HG03575 (cell line): ENCODE results near the gene ARL14EPL.

Experiments used
- ATAC-seq: cut with Tn5 transposase; IDR thresholded peaks from one replicate; pipeline ENCODE4 v1.9.1; 2021; ENCODE audit not compliant: unreplicated experiment, insufficient number of reproducible peaks, low FRiP score; ENCODE audit errors: extremely low read depth

The ARL14EPL gene

DNA sequence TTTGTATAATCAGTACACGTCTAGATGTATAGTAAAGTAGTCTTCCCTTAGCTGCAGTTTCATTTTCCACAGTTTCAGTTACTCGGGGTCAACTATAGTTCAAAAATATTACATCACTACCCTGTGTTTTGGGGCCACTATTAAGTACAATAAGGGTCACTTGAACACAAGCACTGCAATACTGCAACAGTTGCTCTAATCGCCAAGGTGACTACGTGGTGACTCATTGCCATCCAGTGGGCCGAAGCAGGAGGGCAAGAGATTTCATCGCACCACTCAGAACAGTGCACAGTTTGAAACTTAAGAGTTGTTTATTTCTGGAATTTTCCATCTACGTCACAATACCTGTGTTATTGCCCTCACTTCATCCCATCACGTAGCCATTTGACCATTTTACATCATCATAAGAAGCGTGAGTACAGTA is at the start of gene ARL14EPL:
TSS of gene ARL14EPL (plus strand) at position 379 of the 424 bp plus-strand sequence. CDS start 18,994 bp downstream, outside the sequence.
- ATAC-seq, result peak; percentile 58

DNA sequence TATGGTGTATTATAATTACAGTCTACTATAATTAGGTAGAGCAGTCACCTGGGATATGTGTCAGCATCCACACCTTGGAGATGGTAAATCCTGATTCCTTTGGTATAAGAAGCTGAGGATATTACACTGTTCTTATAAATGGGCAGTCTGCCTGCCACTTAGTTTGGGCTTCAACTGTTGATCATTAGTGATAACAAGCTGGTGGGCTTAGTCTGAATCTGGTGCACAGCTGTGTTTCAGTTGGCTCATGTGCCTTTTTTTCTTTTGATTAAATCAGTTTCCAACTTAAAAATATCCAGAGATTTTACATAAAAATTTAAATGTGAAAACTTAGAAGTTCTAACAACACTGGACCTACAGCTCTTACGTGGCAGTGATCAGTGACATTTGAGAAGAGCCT is 48.8 kb upstream of the ARL14EPL start:
- no peak for ATAC-seq

DNA sequence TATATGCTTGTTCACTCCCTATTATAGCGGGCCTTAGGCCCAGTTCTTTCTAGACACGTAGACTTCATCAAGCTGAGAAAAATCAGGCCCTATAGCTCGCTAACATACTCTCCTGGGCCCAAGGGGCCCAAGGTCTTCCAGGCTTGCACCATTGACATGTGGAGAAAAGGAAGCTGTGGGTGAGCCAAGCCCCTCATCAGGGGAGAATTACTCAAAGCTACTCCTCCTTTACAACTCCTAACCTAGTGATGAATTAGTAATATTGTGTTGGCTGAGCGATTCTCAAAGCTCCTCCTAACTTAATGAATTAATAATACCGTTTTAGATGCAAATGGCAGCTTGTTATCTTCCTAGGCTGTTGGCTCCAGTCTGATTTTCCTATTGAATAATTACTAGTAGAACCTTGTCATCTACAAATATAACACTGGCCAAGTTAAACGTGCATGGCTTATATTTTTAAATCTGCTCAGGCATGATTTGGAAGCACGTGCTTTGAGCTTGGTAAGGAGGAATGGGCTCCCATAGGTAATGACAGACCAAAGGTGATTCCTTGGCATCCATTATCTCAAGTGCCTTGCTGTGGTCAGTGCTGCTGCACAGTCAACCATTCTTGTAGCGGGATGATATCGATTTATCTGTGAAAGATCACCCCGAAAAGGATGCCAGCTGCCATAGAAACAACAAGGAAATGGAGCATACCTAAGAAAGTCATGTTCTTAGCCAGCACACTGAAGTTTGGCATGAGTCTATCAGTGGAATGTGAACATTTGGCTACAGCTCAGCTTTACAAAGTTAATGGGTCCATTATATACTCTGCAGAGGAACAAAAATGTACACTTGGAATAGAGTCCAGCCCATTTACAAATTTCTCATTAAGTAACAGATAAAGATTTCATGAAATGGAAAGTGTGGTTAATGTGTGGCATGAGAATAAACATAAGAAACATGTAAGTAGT is 46.2 kb upstream of the ARL14EPL start:
- ATAC-seq, result no peak

DNA sequence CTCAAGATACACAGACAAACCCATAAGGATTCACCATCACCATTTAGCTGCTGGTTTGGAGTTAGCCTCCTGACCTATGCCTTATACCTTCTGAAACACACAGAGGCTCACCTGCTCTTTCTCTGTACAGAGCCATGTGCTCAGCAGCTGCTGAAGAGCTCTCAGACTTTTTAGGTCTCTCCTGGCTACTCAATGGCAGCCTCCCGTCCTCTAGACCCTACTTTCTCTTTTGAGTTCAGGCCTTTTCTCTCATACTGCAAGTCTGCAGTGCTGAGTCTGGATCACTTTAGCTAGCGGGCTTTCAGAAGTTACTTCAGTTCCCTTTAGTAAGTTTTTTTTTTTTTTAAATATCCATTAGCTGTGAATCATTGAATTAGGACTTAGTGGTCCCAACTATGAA is 44.3 kb upstream of the ARL14EPL start:
- ATAC-seq, result no peak

DNA sequence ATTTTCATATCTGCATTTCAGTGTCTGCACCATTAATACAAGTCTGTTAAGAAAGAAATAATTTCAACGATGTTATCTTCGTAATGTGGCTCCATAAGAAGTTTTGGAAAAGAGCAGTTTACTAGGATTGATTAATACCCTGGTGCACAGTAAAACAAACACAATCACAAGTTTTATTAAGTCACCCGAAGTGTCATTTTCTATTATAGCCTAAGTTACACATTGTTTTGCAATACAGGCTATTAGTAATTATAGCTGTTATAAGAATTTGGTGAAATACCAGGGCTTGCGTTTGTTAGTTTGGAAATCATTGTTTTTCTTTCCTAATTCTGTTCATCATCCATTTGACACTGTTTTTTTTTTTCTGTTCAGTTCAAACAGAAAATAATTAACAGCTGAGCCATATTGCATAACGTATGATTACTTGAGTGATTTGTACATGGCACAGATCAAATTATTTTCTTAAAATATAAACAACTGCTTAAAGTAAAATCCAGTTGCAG is 39.4 kb upstream of the ARL14EPL start:
- no peak for ATAC-seq

DNA sequence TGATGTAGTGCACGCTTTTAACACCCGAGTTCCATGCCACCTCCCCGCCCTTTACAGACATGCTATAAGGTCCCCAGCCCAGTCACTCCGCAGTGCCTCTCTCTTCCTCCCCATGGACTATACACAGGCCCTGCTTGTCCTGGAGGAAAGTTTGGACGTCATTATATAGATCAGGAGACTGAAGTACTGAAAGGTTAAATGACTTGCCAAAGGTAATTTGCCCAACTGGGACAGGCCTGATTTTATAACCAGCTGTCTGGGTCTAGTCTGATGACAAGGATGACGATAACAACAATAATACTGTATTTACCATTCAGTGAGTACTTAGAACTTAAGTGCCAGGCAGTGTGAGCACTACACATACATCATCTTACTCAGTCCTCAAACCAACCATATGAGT is 36.9 kb upstream of the ARL14EPL start:
- no peak for ATAC-seq

DNA sequence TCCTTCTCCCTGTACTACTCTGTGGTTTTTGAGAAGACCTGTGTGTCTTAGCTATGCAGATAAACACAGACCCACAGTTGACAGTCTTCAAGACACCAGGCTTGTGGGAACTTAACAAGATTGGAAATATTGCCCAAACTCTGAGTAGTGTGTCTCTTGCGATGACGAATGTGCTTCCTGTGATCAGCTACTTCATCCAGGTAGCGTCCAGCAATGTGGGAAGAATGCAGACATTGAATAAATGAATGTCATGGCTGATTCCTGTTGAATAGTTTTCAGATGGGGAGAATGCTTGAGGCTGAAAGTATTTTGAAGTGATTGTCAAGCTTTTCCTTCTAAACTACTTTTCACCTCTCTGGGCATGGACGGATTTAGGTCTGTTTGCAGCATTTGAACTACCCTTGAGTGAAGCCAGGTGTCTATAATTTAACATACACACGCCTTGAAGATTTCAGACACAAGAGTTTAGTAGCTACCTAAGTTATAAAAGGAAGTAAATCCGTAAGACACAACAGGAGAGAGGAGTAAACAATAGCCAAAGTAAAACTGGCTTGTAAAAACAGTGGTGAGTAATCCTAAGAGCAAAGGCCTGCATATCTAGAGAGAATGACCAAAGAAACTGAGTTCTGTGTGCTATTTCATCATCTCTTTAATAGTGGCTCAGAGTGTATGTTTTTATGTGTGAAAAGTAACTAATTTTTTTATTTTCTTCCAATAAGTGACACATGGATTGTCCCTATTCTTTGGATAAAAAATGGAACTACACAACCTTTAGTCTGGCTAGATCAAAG is 30.0 kb upstream of the ARL14EPL start:
- ATAC-seq, result no peak

DNA sequence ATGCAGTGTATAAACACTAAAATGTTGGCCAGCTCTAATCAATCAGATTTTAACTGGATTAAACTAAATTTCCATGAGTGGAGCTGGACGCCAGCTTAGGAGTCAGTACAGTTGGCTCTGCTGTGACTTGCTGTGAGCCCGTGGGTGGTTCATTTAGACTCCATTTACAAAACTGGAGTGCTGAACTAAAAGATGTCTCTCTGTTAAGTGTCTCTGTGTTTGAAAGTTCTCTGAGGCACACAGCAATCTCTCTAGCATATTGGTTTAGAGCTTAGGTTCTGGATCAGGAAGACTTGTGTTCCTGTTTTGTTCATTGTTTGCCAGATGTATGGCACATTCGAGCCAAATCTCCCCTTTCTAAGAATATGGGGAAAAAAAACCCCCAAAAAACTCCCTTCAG is 28.0 kb upstream of the ARL14EPL start:
- no peak for ATAC-seq

DNA sequence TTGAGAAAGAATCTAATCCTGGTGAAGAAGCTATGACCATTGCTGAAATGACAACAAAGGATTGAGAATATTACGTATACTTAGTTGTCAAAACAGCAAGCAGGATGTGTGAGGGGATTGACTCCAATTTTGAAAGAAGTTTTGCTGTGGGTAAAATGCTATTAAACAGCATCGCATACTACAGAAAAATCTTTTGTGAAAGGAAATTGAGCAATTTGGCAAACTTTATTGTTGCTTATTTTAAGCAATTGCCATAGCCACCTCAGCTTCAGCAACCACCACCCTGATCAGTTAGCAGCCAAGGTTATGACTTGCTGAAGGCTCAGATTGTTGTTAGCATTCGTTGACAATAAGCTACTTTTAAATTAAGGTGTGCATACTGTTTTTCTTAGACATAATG is 22.5 kb upstream of the ARL14EPL start:
- no peak for ATAC-seq

DNA sequence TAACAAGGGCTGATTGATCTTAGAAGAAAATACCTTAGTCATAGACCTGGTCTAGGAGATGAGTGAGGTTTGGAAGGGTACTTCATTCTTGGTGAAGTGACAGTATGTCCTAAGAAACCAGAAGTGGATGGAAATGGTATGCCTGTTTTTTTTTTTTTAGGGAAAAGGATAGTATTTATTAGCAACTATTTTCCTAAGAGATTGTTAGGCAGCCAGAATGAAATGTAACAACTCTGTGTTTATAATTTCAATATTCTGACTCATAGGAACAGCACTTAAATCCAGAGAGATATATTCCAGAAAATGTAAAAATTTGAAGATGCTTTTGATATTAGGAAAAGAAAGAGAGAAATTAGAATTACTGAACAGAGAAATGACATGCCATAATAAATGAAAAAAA is 21.2 kb upstream of the ARL14EPL start:
- no peak for ATAC-seq

DNA sequence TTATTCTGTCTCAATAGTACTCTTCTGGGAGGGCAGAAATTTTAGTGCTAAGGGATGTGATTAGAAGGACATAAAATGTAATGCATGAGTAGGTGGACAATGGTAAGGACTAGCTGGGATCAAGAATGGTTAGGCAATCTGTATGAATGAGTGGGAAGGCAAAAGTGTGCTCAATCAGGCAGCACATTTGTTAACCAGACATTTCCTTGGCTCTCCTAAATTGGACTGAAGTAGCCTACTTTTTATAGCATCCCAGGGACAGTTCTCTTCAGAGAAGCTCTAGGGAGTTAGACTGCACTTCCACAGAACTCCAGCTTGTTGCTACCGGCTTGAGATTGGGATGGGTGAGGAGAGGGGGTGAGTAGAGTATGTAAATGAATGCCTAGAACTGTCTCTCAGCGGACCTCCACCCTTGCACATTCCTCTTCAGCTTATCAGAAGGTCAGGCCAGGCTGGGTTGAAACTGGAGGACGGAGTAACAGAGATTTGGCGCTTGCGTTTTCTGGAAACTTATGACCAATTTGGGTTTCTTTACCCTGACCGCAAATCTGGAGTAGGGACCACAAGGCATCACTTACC is 19.0 kb upstream of the ARL14EPL start:
- no peak for ATAC-seq

DNA sequence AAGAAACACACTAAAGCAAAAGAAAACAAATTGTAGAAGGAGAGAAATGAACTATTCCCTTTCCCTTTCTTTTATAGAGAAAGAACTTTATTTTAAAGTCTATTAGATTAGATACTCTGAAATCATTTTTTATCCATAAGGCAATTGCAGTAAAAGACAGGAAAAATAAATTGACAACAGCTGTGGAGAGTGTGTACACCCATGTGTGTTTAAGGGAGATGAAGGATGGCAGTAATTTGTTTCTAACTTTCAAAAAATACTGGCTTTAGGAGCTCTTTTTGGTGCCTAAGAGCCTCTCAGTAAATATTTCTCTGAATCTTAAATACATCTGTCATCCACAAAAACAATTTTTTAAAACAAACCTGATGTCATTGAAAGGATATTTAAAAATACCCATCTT is 18.3 kb upstream of the ARL14EPL start:
- ATAC-seq, result no peak

DNA sequence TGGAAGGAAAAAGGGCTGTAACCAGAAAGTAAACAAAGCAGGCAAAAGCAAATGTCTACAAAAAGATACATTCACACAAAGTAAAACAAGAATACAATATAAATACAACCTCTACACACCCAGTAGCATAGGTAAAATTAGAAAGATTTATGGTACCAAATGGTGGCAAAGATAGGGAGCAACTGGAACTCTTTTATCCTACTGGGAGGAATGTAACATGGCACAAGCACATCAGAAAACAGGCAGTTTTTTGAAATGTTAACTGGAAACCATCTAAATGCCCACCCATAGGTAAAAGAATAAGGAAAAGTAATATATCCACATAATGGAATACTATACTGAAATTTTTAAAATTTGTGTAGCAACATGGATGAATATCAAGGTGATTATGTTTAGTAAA is 8.7 kb upstream of the ARL14EPL start:
- ATAC-seq, result no peak

DNA sequence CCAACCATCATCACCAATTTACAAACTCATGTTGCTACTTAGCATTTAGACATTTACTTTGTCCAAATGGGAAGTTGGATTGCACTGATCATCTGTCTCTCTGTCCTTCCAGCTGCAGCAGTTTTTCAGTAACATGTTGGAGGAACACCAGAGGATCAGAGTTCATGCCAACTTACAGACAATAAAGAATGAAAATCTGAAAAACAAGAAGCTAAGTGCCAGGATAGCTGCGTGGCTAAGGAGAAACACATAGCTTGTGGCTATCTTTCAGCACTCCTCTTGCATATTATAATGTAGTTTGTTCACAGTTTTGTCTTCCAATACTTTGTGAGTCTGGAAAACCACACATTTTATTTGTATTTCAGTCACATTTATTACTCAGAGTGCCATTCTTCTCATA is 6.4 kb upstream of the ARL14EPL start:
- no peak for ATAC-seq

DNA sequence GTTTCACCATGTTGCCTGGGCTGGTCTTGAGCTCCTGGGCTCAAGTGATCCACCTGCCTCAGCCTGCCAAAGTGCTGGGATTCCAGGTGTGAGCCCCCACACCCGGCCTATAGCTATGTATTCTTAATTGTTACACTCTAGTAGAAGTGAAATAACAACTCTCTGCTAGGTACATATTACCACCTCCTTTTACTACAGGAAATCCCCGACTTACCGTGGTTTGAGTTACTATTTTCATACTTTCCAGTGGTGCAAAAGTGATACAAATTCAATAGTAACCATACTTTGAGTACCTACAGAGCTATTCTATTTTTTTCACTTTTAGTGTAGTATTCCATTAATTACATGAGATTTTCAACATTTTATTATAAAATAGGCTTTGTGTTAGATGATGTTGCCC is 719 bp downstream of the ARL14EPL start:
- no peak for ATAC-seq

DNA sequence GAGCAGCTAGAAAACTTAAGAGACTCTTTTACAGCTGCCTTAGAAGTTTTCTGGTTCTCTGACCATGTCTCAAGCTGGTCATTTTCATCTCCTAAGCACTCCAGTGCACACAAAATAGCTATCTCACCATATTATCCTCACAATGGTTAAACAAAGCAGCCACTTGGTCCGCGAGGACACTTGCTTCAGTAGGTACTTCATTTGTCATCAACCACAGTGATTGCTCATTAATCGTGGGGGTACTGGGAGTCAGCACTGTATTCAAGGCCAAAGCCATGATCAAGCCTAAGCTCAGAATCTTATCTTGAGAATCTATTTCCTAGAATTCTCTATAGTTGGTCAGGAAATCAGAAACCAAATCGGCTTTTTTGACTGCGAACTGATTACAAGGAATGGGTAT is 2.9 kb downstream of the ARL14EPL start:
- no peak for ATAC-seq

DNA sequence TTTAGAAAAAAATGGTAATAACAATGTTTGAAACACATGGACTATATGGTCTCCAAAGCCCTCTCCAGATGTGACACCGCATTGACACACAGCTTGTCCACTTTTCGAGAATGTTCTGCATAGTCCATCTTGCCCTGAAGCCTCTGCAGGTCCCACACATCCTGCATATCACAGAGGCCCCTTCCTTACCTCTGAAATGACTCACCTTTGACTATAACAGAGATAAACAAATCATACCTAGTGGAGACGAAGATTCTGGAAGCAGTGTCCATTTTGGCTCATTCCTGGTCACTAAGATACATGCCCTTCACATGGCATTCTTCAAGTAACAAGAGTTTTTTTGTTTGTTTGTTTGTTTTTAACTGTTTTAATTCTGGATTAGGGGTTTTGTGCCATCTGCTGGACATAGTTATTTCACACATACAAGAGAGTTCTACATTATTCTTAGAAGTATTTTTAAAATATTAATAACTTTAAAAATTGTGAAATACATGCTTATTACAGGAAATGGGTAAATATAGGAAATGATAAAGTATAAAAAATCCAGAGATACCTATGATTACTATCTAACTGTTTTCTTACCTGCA is 5.1 kb downstream of the ARL14EPL start:
- no peak for ATAC-seq

DNA sequence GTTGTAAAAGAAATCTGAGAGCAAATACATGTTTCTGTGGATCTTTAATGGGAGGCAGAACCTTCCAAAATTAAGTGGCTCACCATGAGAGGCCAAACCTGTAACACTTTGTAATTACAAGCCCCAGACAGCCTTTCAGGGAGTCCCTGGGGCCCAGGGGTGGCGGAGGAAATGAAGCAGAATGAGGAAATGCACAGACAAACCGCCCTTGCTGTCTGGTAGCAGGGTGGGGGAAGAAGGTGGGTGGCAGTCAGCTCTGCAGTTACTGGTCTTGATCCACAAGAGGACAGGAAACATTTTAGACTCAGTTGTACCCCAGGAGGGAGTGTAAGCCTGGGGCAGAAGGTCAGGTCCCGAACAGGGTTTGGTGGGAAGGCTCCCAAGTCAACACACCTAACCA is 6.5 kb downstream of the ARL14EPL start:
- peak; percentile 52 for ATAC-seq

DNA sequence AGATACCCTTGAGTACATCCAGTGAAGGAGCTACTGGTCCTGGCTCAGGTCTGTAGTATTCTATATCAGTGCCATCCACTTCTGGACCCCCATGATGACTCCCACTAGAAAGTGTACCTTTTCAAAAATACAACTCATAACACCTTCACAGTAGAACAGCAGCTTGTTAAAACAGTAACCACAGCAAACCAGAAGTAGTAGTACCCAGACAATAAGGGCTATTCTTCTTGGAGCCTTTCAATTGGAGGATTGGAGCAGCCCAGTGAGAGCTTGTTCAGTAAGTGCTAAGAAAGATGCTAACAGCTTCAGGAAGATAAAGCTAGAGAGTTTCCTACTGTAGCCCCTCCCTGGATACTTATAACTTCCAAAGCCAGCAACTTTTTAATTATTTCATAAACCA is 10.1 kb downstream of the ARL14EPL start:
- no peak for ATAC-seq
